Measurements from ENCODE around the gene PTHLH. TPM values are rescaled to one million over a fixed set of nuclear protein-coding genes. Genes with fewer than 3 reads are reported as not detected.

Gene PTHLH
- total RNA-seq, 4 donors from 2014 or later, result 1.6 to 3.0 (median 2.1) TPM; not detected in 1

DNA sequence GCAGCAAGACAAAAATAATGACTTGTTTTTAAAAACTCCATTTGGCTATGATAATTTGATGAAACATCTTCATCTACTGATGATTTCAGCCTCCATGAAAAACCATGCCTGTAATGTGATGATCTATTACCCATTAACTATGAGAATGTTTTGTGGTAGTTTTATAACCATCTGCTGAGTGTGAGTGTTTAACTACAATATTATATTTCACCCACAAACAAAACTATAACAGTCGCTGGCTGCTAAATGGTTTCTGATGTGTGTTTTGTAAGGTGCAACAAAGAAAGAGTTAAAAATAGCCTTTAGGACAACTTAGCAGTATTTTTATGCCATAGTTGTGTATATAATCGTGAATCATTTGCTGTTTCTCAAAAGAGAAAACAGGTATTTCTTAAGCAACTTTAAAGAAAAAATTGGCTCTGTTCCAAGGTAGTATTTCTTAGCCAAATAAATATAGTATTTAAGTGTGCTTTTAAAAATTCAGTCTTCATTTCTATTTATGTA, 4.9 kb downstream of the PTHLH start:
- DNase-seq, result no peak
- Histone ChIP-seq H3K27me3 (no peaks in the 10 kb centered on the region), H3K36me3 (no peaks in the 10 kb centered on the region), H3K4me1 (peaks cover 11 to 12% of the 10 kb centered on the region in 2 donors), H3K4me3 (replicated peaks in 1 of 3) (no peak overlapping the region), H3K27ac (no peak overlapping the region), H3K9me3 (no peaks in the 10 kb centered on the region)
- whole genome bisulfite sequencing, 2 donors, result 63 to 67% methylated on average over 2 of the region's 2 CpGs
- TF ChIP-seq, protein P1, sequence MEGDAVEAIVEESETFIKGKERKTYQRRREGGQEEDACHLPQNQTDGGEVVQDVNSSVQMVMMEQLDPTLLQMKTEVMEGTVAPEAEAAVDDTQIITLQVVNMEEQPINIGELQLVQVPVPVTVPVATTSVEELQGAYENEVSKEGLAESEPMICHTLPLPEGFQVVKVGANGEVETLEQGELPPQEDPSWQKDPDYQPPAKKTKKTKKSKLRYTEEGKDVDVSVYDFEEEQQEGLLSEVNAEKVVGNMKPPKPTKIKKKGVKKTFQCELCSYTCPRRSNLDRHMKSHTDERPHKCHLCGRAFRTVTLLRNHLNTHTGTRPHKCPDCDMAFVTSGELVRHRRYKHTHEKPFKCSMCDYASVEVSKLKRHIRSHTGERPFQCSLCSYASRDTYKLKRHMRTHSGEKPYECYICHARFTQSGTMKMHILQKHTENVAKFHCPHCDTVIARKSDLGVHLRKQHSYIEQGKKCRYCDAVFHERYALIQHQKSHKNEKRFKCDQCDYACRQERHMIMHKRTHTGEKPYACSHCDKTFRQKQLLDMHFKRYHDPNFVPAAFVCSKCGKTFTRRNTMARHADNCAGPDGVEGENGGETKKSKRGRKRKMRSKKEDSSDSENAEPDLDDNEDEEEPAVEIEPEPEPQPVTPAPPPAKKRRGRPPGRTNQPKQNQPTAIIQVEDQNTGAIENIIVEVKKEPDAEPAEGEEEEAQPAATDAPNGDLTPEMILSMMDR (IDR thresholded peaks at IDR 0.05), result no peak
- no peak for TF ChIP-seq POLR2A (IDR thresholded peaks at IDR 0.05)
- intact Hi-C loops (cut with DNase I), result no loop called here

DNA sequence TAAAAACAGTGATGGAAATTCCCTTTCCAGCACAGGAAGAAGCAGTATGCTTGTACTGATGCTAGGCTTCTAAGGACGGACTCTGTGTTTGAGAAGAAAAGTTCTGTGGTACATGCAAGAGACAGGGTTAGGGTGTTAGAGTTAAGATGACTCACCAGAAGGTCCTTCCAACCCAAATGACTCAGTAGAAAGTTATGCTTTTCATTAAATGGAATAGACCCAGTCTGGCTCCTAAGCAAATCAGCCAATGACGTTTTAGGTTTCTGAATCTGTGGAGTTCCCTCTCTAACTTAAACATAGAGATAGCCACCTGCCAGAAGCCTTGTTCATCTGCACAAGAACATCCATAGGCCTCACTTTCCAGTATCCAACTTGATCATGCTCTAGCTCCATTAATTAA, 5.7 kb downstream of the PTHLH start:
- H3K27me3 ChIP-seq, result no peaks in the 10 kb centered on the region
- peaks cover 11 to 12% of the 10 kb centered on the region in 2 donors for H3K4me1 ChIP-seq
- no peak overlapping the region for H3K27ac ChIP-seq
- intact Hi-C loops (cut with DNase I), result no loop called here
- 66 to 79% methylated on average over 2 of the region's 2 CpGs for WGBS, 2 donors
- TF ChIP-seq, protein P1 (IDR thresholded peaks at IDR 0.05), result no peak
- no peak for TF ChIP-seq POLR2A (IDR thresholded peaks at IDR 0.05)
- no peaks in the 10 kb centered on the region for H3K9me3 ChIP-seq
- no peak overlapping the region for H3K4me3 ChIP-seq (replicated peaks in 1 of 3)
- H3K36me3 ChIP-seq, result no peaks in the 10 kb centered on the region
- no peak for DNase-seq

DNA sequence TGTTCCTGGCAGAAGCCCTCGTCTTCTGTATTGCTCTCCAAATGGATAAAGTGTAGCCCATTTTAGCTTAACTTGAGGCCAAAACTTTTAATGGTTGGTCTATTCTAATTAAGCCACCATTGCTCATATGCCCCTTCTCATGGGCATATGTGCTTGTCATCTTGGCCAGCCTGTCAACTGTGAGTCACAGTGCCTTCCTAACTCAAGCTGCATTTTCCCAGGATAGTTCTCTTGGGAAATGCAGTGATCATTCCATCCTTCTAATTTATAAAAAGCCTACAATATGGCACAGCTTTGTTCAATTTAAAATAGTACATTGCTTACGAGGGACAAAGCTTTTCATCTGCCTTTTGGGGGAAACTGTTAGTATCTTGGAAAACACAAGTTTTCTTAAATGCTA, 6.6 kb downstream of the PTHLH start:
- Histone ChIP-seq H3K27me3 (no peaks in the 10 kb centered on the region), H3K4me1 (peaks cover 10 to 12% of the 10 kb centered on the region in 2 donors), H3K9me3 (no peaks in the 10 kb centered on the region), H3K36me3 (no peaks in the 10 kb centered on the region), H3K27ac (no peak overlapping the region), H3K4me3 (replicated peaks in 1 of 3) (no peak overlapping the region)
- DNase-seq, result no peak
- TF ChIP-seq, protein P1 (IDR thresholded peaks at IDR 0.05), result no peak
- no peak for TF ChIP-seq POLR2A (IDR thresholded peaks at IDR 0.05)
- WGBS, 2 donors, result 87 to 88% methylated on average over 2 of the region's 2 CpGs
- intact Hi-C loops (cut with DNase I), result no loop called here

DNA sequence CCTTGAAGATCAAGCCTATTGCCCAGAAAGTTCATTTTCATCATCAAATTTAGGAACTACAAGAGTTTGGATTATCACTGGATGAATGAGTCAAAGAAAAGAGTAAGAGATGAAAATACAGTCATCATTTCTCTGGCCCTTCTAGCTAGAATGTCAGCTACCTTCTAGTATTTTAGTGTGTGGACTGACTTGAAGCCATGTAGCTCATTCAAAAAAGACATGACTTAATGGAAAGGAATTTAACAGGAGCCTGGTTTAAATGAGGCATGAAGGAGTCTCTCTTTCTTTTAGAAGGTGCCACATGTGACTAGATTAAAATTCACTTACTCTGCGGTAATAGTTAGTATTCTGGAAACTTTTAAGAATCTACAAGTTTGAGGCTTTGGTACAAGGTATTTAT, 7.1 kb downstream of the PTHLH start:
- no peaks in the 10 kb centered on the region for H3K36me3 ChIP-seq
- no peak overlapping the region for H3K27ac ChIP-seq
- DNase-seq, result no peak
- TF ChIP-seq, protein P1 (IDR thresholded peaks at IDR 0.05), result no peak
- TF ChIP-seq POLR2A (IDR thresholded peaks at IDR 0.05), result no peak
- intact Hi-C loops (cut with DNase I), result no loop called here
- no peaks in the 10 kb centered on the region for H3K27me3 ChIP-seq
- H3K4me1 ChIP-seq, result peaks cover 6 to 8% of the 10 kb centered on the region in 2 donors
- 93 to 95% methylated on average over 1 of the region's 1 CpG for WGBS, 2 donors
- H3K4me3 ChIP-seq (replicated peaks in 1 of 3), result no peak overlapping the region
- H3K9me3 ChIP-seq, result no peaks in the 10 kb centered on the region

DNA sequence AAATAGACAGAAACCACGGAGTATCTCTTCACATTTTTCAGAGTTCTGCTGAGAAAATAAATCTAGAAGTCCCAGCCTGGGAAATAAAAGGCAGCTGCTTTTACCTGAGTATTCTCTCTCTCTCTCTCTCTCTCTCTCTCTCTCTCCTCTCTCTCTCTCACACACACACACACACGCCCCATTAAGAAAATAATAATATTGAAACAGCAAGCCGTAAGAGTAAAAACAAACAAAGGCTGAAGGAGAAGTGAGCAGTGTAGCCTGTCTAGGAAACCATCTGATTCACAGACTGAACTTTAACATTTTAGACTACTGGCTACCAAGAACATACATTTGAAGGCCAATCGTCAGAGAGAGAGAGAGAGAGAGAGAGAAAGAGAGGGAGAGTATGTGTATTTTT, 8.4 kb downstream of the PTHLH start:
- Histone ChIP-seq H3K9me3 (no peaks in the 10 kb centered on the region), H3K36me3 (no peaks in the 10 kb centered on the region), H3K4me3 (replicated peaks in 1 of 3) (no peak overlapping the region), H3K4me1 (peaks cover 3 to 4% of the 10 kb centered on the region in 2 donors), H3K27ac (no peak overlapping the region), H3K27me3 (no peaks in the 10 kb centered on the region)
- no peak for TF ChIP-seq POLR2A (IDR thresholded peaks at IDR 0.05)
- TF ChIP-seq, protein P1 (IDR thresholded peaks at IDR 0.05), result no peak
- intact Hi-C loops (cut with DNase I), result no loop called here
- WGBS, 2 donors, result 34% methylated on average over 4 of the region's 4 CpGs
- no peak for DNase-seq

All from thyroid gland (tissue), 4 donors.